Ascending aorta (tissue), 2 donors: ENCODE measurements around the gene ATP5F1B. TPM values are rescaled to one million over a fixed set of nuclear protein-coding genes. Genes with fewer than 3 reads are reported as not detected.

Experiments
- DNase-seq, 2 donors: peaks; one replicate each; pipeline ENCODE4 v3.0.0-alpha.2; 2019; ENCODE audit warnings: low spot score in 2 of 2
- H3K27ac ChIP-seq, 2 donors: fragments of 200-600 bp; sonication (generic); one replicate each; pipeline ENCODE4 v1.5.1; 2016 to 2017; ENCODE audit warnings: mild to moderate bottlenecking in 1 of 2
- H3K27me3 ChIP-seq: fragments of 200-600 bp; sonication (generic); one replicate; pipeline ENCODE4 v1.5.1; 2017
- H3K36me3 ChIP-seq, 2 donors: fragments of 200-600 bp; sonication (generic); one replicate each; pipeline ENCODE4 v1.5.1; 2016
- H3K4me1 ChIP-seq, 2 donors: fragments of 200-600 bp; sonication (generic); one replicate each; pipeline ENCODE4 v1.5.1; 2016 to 2017; ENCODE audit warnings: mild to moderate bottlenecking in 1 of 2
- H3K4me3 ChIP-seq, 2 donors: fragments of 200-600 bp; sonication (generic); one replicate each; pipeline ENCODE4 v1.5.1; 2016 to 2017; ENCODE audit warnings: mild to moderate bottlenecking in 1 of 2
- H3K9me3 ChIP-seq, 2 donors: fragments of 200-600 bp; sonication (generic); one replicate each; pipeline ENCODE4 v1.5.1; 2016
- intact Hi-C: fragments of 100-400 bp; cut with DNase I; formaldehyde crosslinking; loops from one replicate; pipeline ENCODE4 v1.15.1; 2023
- total RNA-seq: library from RNA; depleted of rRNA; stranded (reverse); fragments of >200 nt; gene quantifications from one replicate; pipeline ENCODE4 v1.1.0, GENCODE V29; 2016
- TF ChIP-seq, protein P1 (sequence below), 3 experiments: fragments of 200-600 bp in 2 of 3; fragments of 450-650 bp in 1 of 3; sonication (generic) in 2 of 3; IDR thresholded peaks; one replicate each; pipeline ENCODE4 v1.5.1; 2016 to 2019; ENCODE audit warnings: antibody characterized with exemption in 3 of 3, mild to moderate bottlenecking in 1 of 3, moderate library complexity in 1 of 3

Gene ATP5F1B
- total RNA-seq, 1 donor from 2014 or later = 197 TPM

DNA sequence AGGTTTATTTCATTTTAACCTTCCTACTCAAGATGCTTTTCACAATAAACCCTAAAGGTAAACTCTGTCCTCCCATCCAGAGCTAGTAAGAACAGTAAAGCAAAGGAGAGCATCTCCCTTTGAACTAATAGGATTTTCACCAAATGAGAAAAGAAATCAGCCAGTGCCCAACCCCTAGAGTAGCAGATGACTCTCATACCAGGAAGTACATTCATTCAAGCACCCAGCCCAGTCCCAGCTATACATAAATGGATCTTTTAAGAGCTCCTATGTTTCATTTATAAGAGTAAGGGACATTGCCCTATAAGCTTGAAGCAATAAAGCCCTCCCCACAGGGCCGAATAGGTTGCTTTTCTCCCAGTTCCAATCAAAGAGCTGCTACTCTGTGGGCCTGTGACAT, 23.2 kb downstream of the ATP5F1B start:
- intact Hi-C loops = no loop called here
- H3K27me3 ChIP-seq = no peaks in the 10 kb centered on the region
- H3K4me3 ChIP-seq = no peak overlapping the region
- no peak for DNase-seq
- H3K27ac ChIP-seq = no peak overlapping the region
- TF ChIP-seq, protein P1, sequence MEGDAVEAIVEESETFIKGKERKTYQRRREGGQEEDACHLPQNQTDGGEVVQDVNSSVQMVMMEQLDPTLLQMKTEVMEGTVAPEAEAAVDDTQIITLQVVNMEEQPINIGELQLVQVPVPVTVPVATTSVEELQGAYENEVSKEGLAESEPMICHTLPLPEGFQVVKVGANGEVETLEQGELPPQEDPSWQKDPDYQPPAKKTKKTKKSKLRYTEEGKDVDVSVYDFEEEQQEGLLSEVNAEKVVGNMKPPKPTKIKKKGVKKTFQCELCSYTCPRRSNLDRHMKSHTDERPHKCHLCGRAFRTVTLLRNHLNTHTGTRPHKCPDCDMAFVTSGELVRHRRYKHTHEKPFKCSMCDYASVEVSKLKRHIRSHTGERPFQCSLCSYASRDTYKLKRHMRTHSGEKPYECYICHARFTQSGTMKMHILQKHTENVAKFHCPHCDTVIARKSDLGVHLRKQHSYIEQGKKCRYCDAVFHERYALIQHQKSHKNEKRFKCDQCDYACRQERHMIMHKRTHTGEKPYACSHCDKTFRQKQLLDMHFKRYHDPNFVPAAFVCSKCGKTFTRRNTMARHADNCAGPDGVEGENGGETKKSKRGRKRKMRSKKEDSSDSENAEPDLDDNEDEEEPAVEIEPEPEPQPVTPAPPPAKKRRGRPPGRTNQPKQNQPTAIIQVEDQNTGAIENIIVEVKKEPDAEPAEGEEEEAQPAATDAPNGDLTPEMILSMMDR (IDR thresholded peaks at IDR 0.05) = no peak
- peaks cover 0 to 21% of the 10 kb centered on the region in 2 donors for H3K4me1 ChIP-seq
- H3K36me3 ChIP-seq = peaks cover 8 to 31% of the 10 kb centered on the region in 2 donors
- H3K9me3 ChIP-seq = no peaks in the 10 kb centered on the region

DNA sequence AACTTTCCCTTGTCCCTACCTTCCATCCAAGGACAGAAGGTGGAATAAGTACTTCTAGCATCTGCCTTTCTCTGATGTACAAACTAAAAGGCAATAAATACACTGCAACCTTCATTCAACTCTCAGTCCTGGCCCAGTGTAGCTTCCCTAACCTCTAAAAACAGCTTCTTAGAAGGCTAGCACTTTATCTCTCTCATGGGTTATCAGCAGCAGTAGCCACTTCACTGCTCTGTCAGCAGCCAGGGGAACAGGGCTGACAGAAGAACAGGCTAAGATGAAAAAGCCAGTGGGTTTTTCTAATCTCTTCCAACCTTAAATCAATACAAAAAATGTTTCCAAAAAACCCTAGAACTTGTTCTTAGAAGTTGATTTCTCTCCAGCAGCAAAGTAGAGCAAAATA, 28.9 kb downstream of the ATP5F1B start:
- Histone ChIP-seq H3K27me3 (no peaks in the 10 kb centered on the region), H3K36me3 (peaks cover 59 to 82% of the 10 kb centered on the region in 2 donors), H3K4me1 (no peaks in the 10 kb centered on the region), H3K4me3 (no peak overlapping the region), H3K27ac (no peak overlapping the region), H3K9me3 (no peaks in the 10 kb centered on the region)
- DNase-seq = no peak
- intact Hi-C loops = no loop called here
- TF ChIP-seq, protein P1 (IDR thresholded peaks at IDR 0.05) = no peak

DNA sequence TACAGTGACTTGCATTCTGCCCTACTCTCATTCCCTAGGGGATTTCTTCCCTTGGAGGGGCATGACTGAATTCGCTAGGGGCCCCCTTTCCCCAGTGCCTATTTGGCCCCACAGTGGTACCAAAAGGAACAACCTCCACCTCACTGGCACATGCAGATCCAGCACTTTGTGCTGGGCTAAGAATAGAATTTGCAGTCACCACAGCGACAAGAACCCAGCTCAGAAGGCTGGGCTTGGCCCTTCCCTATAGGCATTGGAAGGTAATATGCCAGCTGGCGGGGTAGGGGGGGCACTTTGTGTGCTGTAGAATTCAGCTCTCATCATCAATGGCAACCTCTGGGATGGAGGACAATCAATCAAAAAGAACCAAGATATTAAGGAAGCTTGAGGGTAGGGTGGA, 29.5 kb downstream of the ATP5F1B start:
- no peaks in the 10 kb centered on the region for H3K27me3 ChIP-seq
- H3K4me1 ChIP-seq = no peaks in the 10 kb centered on the region
- intact Hi-C loops = no loop called here
- peaks cover 66 to 84% of the 10 kb centered on the region in 2 donors for H3K36me3 ChIP-seq
- TF ChIP-seq, protein P1 (IDR thresholded peaks at IDR 0.05) = no peak
- no peak overlapping the region for H3K27ac ChIP-seq
- H3K4me3 ChIP-seq = no peak overlapping the region
- no peak for DNase-seq
- no peaks in the 10 kb centered on the region for H3K9me3 ChIP-seq

DNA sequence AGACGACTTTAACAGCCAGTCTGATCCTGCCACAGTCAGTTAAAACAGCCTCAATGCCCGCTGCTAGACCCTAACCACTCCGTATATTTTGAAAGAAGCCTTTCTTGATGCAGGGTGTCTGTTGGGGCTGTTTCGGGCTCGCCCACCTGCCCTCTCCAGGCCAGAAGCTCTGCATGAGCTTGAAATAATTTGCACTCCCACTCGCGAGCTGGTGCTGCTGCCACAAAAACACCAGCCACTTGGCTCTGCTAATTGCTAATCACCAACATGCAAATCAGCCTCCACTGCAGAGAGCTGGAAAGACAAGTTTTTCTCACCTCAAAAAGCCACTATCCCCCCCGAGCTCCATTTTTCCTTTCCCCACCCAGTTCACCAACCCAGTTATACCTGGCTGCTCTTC, 31.2 kb downstream of the ATP5F1B start:
- DNase-seq = no peak
- Histone ChIP-seq H3K4me3 (no peak overlapping the region), H3K36me3 (peaks cover 79 to 86% of the 10 kb centered on the region in 2 donors), H3K4me1 (no peaks in the 10 kb centered on the region), H3K9me3 (no peaks in the 10 kb centered on the region), H3K27me3 (no peaks in the 10 kb centered on the region), H3K27ac (no peak overlapping the region)
- TF ChIP-seq, protein P1 (IDR thresholded peaks at IDR 0.05) = no peak
- intact Hi-C loops = no loop called here

DNA sequence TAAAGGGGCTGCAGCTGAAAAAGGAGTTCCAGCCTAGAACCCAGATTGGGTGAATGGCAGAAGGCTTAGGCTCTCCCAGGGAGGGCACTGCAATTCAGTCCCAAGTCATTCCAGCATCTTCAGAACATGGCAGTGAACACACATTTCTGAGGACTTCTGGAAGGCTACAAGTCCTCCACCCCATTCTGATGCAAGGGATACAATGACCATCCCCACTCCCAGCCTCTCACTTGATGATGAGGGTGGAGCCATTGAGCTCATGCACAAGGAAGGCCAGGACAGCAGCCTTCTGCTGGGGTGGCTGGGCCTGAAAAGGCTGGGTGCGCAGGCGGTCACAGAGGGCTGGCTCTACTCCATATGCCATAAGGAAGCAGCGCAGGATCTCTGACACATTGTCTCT, 41.4 kb downstream of the ATP5F1B start:
- no peak overlapping the region for H3K4me3 ChIP-seq

More for the DNA sequence above, 41.4 kb downstream of the ATP5F1B start:
- peak in 1 of 2 donors; percentile 47 for DNase-seq
- Histone ChIP-seq H3K27ac (no peak overlapping the region), H3K9me3 (no peaks in the 10 kb centered on the region), H3K36me3 (peaks cover 100% of the 10 kb centered on the region in 2 donors), H3K27me3 (no peaks in the 10 kb centered on the region), H3K4me1 (no peaks in the 10 kb centered on the region)
- intact Hi-C loops = no loop called here
- TF ChIP-seq, protein P1 (IDR thresholded peaks at IDR 0.05) = no peak
